NCI-H2196 (cell line): ENCODE measurements around the gene RGMA.
"Not testable (repeated sequence)": the region's sequence is repeated elsewhere in the genome, so short reads cannot be mapped to it uniquely, and the experiment has no call there.

ENCODE experiments used
- DNase-seq: peaks from one replicate; lab custom pipeline; 2025; ENCODE audit not compliant: unreplicated experiment; lab: John Stamatoyannopoulos, UW

The RGMA gene

DNA sequence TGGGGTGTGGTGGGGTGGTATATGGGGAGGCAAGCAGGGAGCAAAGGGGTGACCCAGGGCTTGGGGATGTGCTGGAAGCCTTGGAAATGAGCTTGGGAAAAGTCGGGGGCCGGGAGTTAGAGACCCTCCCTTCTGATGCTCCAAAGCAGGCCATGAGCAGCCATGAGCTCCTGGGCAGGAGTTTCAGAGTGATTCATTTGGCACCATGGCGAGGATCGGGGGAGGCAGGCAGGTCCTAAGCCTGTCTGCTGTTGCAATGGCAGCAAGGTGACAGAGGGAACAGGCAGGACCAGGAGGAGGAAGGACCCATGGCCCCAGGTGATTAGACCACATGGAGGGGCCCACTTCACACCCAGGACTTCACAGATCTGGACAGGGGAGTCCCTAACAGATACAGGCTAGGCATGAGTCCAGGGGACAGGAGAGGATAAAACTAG, 21.3 kb downstream of the RGMA start:
- DNase-seq, result no peak

DNA sequence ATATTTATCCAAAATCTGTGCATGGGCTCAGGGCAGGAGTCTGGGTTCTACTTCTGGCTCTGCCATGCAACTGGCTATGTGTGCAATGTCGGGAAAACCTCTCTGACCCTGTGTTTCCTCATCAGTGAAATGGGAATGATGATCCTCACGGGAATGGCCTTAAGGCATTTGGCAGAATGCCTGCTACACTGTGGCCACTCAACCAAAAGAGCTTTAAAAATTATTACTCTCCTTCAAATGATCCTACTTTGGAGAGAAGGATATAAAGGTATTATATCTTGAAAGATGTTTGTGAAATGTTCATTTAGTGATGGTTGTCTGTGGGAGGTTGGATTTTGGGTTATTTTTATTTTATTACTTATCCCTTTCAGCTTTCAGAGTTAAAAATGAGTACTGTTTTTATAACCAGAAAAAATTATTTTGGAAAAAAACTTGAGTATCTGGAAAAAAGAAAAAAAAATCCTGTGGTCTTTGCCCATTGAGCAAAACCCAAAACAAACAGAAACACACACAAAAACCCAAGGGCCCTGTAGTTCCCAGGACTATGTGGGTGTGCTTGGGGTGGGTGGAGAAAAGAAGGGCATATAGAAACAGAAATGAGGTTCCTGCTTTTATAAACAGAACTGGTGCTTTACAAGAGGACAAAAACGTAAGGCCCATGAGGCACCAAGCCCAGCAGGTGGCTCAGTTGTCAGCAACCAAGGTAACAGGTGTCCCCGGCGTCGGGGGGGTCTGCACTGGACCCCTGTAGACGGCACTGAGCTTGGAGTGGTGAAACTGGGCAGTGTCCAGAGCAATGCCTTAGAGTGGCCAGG, 22.0 kb downstream of the RGMA start:
- DNase-seq, result no peak

DNA sequence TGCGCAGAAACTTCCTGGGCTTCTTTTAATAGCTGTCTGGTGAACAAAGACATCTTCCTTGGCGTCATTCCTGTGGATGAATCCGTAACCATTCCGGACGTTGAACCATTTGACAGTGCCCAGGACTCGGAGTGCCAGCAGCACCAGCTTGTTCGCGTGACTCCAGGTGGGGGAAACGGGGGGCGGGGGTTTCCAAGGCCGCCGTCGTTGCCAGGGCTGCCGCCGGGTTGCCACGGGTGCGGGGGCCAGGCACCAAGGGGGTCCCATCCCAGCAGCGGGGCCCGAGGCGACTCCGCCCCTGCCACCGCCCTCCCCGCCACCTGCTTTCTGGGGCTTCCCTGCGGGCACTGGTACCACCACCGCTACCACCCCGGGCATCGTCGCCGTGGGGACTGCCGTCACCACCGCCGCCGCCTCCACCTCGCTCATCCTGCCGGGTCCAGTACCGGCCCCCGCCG, 22.8 kb downstream of the RGMA start:
- no peak for DNase-seq

DNA sequence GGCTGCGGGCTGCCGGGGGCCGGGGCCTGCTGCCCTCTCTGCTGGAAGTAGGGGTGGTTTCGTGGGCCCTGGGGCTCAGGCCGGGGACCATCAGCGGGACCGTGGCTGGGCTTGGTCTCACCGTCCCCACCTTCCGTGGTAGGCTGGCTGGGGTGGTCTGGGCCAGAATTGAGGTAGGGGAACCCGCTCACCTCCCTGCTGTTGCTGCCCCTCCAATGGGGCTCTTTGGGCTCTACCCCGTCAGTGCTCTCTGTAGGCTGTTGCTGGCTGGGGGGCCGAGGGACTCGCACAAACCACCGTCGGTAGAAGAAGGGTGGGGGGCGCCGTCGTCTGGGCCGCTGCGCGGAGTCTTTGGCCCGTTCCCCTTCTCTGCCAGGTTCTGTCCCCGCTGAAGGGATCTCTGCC, 23.4 kb downstream of the RGMA start:
- no peak for DNase-seq

DNA sequence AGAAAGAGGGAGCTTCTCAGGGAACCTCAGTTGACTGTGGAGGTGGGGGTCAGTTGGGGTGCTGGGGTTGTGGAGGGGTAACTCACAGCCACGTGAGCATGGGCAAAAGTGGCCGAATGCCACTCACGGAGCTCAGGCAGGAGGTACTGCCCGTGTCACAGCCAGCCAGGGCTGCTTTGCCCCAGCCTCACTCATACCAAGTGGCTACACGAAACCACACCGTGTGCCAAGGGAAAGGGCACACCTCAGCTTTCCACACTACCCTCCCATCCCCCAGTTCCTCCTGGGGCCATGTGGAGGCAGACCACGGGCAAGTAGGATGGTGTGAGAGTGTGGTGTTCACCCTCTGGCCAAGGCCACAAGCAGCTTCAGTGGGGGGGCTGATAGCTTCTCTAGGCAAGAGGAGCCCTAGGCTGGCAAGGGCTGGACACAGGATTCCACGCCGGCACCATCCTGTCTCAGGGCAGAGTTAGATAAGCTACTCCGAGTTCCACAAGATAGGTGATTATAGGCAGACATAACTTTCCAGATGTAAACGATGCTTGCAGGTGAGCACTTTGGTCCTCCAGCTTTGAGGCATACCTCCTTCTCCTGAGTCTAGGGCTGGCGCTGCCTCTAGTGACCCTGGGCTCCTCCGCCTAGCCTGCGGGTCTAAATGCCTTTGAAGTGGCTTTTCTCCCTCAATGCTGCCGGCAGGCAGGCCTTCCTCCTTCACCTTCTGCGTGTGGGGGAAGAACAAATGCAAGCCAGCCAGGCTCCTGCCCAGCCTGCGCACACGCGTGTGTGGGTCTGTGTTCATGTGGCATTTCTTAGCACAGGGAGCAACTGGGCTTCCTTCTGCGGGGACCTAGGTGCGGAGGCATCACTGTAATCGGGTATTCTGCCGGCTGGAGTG, 25.0 kb downstream of the RGMA start:
- DNase-seq, result no peak

DNA sequence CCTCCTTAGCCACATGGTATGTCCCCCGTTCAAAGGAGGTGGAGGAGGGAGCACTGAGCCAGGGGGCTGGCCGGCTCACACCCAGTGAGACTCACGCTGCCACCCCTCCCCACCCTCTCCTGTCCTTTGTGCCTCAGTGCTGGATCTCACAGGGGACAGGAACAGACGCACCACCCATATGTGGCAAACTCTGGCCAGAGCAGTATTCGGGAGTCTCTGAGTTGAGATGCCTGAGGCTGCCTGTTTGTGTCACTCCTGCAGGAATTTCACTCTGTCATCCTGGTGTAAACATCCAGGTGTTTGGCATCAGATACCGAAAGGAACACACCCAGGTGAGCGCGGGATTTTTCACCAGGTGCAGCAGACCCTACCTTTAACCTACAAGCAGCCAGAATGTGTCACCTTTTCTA, 25.7 kb downstream of the RGMA start:
- no peak for DNase-seq

DNA sequence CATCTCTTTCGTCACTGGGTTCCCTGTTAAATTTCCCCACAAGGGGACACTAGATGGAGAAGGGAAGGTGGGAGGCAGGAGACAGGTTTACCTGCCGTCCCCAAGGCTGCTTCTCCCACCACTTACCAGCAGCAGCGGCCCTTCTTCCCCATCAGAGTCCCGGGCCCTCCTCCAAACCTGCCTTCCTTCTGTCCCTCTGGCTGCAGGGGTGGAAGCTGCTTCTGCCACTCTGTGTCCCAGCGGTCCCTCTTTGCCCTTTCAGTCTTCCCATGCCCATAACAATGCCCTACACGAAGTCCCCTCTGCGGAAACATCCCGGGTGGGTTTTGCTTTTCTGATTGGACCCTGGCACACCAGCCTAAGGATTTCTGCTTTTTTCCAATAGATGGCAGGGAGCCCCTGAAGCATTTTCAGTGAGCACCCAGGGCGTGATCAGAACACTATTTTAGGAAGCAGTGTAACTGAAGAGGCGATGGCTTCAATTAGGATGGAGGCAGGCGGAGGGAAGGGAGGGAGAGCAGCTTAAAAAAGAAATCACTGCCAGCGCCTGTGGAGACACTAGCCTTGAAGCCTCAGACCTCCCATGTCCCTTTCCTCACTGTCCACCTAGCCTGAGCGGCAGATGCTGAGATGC, 26.3 kb downstream of the RGMA start:
- not testable (repeated sequence) for DNase-seq

DNA sequence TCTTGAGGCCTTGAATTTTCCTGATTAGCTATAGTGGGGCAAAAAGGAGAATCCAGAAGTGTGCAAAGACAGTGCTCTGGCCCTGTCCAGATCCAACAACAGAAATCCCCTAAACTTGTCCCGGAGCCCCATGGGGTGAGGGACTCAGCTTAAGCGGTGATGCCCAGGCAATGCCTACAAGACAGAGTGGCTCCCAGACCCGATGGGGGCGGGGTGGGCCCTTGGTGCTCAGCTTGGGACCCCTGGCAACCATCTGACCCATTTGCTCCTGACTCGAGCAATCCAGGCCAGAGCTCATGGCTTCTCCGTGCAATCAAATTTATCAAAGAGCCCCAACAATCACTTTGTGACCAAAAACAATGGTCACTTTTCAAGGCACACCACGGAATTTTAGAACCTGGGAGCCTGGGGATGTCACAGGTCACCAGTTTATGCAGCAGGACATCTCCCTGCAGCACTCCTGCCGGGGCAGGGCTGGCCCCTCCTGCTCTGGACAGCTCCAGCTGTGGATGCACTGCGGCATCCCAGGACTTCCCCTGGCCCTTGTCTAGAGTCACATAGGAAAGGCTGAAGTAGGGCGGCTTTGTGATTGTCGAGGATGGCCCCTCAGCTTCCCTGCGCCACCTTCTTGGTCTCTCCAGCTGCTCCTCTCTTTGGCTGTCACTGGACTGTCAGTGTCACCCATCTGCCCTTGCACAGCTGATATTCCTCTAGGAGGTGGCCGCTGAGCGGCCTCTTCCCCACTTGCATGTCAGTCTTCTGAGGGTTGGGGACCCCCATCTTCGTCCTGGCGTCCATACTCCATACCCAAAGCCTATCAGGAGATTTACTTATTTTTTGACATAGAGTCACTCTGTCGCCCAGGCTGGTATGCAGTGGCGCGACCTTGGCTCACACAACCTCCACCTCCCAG, 28.4 kb downstream of the RGMA start:
- DNase-seq, result no peak

DNA sequence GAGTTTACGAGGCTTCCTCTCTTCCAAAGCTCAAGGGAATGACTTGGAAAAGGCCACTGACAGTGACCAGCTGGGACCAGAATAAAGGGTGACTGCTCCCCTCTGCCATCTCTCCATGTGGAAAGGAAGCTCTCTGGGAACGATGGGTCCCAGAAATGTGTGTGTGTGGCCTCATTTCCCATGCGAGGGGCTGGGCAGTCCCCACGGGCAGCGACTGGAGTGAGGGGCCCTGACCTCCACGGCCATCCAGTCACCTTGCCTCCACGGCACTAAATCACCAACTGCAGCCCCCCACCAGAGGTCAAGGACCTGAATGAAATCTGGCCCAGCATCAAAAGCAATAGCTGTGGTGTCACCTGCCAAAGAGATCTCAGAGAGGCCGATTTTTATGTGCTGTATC, 29.6 kb downstream of the RGMA start:
- no peak for DNase-seq

DNA sequence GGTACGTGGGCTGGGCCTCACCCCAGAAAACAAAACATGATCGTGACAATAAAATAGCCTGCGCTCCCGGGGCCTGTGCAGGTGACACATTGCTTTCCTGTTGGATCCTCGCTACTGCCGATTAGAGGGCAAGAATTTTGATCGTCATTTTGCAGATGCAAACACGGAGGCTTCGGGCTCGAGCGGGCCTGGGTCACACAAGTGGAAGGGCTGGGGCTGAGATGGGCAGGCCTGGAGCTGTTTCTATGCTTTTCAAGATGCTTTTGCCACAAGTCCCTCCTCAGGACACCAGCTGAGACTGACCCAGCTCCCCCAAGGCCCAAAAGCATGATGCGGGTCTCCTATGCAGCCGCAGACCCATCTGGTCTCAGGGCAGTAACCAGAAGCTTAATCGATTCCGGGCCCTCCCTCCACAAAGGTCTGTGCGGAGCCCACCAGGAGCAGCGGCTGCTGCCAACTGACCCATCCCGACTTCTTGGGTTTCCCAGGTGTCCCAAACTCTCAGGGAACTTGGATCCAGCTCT, 30.0 kb downstream of the RGMA start:
- no peak for DNase-seq

DNA sequence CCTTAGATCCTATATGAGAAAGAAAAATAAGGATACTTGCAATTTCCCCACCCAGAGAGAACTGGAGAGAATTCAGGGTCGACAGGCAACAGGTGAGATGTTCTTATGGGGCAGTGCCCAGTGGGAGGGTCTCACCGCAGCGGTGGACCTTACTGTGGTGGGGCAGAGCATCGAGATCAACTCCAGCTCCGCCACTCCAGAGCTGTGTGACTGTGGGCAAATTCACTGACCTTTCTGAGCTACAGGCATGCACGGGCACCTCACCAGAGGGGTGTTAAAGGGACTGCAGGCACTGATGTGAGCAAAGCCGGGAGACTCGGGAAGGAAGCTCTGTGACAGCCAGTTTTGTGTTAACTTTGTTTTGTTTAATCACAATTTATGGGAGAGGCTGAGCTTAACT, 30.9 kb downstream of the RGMA start:
- no peak for DNase-seq

DNA sequence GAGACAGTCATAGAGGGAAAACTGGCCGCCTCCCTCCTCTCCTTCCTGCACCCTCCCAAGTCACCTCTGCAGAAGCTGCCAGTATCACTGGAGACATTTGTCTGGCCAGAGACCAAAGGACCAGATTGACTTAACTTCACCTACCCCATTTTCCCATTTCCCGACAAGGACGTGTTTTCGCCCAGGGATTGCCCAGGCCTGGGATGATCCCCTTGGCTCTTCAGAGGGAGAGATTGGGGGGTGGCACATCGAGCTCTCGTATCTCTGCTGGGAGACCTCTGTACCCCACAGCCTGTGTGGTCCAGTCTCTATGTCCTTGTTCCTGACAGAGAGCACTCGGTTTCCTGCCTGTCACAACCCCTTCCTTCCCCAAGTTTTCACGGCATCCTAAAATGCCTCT, 31.4 kb downstream of the RGMA start:
- no peak for DNase-seq

DNA sequence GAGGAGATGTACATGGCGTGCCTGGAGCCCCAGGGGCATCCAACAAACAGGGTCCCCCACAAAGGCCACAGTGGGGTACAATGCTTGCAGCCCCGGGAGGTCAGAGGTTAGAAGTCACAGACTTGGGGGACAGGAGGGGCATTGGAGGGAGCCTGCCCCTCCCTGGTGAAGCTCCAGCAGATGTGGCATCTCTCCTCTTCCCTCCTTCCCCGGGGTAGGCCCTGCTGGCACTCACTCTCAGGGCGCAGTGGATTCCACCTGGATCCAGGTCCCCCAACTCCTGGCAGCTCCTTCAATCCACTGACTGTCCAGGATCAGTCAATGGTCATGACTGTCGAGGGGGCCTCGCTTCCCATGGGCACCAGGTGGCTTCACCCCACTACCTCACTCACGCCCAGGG, 32.2 kb downstream of the RGMA start:
- no peak for DNase-seq

DNA sequence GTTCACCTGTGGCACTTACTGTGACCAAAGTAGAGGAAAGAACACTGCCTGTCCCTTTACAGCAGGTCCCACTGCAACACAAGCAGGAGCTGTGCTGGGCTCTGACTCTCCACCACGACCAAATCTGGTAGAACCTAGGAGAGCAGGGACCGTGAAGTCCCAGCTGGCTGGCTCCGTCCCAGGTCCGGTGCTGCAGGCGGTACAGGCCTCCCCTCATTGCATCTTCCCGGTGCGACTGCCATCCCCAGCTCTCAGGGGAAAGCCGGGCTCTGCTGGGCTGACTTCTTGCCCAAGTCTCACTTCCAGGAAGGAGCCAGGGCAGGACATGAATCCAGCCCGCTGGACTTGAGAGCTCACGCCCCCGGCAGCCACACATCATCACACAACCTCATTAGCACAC, 33.8 kb downstream of the RGMA start:
- no peak for DNase-seq

DNA sequence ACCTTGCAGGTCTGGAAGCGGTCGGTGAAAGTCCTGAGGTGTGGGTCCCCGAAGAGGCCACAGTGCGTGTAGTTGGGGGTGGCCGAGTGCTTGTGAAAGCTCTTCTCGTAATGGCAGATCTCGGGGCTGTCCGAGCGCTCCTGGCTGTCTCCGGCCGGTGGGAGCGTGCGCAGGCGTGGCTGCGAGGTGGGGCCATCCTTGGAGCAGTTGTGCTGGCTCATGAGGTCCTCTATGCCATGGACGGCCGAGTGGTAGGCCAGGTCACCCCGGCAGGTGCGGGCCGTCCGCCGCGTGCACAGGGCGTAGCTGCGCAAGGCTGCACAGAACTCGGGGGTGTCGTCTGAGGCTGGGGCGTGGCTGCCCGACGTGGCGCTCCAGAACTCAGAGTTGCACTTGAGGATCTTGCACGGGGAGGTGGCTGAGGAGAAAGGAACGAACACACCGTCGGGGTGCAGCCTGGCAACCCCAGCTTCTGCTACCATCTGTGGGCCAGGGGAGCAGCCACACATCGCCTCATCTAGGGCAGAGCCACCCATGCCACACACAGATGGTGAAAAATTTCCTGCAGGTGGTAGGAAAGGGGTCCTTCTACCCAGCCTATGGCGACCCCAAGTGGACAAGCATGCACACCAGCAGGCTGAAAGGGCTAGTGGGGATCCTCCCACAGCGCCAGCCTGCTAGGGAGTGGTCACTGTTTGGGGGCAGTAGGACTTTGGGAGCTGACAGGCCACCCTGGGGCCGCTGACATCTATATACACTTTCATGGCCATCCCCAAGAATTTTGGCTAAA, 36.7 kb downstream of the RGMA start:
- DNase-seq, result no peak

DNA sequence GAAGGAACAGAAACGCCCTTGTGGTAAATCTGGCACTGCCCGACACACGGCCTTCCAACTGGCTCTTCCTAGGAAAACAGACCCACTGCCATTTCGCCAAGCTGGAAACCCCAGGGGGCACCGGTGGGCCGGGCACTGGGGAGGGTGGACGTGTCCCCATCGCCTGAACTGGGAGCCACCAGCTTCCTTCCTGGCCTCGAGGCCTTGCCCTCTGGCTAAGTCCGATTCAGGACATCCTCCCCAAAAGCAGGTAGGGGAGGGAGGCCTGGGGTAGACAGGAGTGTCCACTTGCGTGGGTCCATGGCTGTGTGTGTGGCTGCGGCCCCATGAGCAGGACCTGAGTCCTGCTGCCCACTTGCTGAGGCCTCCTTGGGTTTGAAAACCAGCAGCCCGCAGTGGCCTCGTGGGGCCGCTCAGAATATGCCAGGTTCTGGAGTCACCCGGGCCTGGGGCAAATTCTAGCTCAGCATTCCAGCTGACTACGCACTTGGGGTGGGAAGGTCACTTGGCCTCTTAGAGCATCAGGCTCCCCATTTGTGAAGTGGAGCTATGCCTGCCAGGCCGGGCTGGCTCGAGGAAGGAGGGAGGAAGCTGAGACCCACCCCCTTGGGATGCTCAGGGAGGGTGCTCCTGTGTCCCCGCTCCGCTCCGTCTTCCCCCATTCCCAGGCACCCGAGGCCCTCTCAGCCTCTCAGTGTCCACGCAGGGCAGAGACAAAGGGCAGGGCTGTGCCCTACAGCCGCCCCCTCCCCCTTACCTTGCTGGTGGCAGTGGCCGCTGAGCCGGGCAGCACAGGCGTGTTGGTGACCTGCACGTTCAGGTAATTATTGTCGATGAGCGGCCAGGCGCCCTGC, 37.5 kb downstream of the RGMA start:
- no peak for DNase-seq

DNA sequence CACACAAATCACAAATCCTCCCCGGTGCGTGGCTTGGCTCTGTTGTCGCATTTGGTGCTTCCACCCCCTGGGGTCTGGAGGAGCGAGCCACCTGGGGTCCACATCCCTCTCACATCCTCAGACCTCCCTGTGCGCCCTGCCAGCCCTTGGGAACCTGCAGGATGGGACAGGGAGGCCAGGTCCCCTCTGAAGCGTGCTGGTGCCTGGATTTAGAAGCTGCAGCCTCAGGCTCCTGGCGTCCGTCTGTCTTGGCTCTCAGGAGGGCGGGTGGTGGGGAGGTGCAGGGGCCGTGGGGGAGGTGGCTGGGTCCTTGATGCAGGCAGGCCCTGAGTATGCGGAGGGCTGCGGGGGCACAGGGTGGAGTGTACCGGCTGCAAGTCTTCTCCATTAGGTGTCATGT, 38.4 kb downstream of the RGMA start:
- DNase-seq, result no peak

DNA sequence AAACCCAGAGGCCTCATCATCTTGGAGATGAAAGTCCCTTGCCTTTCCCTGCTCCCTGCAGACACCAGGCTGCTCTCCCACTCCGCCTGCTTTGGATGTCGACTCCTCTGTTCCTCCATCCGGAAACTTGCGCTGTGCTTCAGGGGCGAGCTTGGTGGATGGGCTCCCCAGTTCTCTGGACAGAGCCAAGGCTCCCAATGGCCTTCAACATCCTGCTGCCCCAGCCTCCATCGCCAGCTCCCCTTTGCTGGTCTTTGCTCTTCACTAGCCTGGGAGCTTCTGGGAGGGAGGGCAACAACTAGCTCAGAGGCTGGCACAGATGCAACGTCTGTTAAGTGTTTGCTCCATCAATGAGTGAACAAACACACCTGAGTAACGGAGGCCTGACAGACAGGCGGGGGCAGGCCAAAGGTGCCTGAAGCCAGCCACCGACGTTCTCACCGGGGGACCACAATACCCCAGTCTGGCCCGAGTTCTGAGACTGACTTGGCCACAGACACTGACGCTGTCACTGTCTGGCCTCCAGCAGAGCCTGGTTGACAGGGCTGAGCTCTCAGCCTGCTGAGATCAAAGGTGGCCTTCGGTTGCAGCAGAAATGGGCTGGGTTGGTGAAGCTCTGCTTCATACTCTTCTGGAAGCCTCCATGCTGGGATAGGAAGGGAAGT, 39.0 kb downstream of the RGMA start:
- peak; percentile 5 for DNase-seq
